Cortex of kidney (tissue), 1 donor: ENCODE data around the gene ZNG1A.
"Not testable (repeated sequence)": the region's sequence is repeated elsewhere in the genome, so short reads cannot be mapped to it uniquely, and the experiment has no call there.

Experiments used
- DNase-seq: peaks from one replicate; lab custom pipeline; 2025; lab: John Stamatoyannopoulos, UW

The ZNG1A gene

DNA sequence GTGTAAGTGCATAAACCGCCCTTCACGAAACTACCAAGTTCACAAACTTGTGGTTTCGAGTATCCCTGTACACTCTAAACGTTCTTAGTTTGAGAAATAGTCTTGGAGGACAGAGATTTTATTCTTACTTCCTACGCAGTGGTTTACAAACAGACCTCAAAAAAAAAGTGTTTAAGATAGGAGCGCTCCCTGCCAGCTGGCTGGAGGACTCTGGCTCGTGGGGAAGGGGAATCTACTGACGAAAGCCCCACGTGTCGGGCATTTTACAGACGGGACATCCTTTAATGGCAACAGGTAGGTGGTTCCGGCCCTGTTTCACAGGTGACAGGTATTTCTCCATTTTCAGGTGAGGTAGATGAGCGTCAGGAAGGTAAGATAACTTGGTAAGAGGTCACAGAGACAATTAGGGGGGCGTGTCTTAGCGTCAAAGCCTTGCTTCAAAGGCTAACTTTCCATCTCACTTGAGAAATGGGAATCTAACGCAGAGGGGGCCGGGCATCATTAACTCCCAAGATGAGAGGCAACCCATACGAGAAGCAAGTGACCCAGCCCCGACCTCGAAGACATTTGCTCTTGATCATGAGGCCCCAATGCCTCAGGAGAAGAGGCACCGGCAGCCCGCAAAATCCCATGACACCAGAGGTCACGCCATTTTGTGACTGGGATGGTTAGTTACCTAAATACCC is 573 bp downstream of the ZNG1A start:
- DNase-seq, result not testable (repeated sequence)

DNA sequence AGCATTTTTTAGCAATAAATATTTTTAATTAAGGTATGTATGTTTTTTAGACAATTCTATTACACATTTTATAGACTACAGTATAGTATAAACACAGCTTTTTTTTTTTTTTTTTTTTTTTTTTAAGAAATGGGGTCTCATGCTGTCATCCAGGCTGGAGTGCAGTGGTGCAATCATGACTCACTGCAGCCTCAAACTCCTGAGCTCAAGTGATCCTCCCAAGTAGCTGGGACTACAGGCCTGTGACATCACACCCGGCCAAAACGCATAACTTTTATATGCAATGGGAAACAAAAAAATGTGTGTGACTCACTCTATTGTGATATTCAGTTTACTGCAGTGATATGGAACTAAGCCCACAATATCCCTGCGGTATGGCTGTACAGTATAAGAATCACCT is 9.1 kb downstream of the ZNG1A start:
- not testable (repeated sequence) for DNase-seq

- DNase-seq, result not testable (repeated sequence)
Measured at GRCh38 chr9:159871-160270, 19.0 kb downstream of the ZNG1A start.

GRCh38 chr9:151173-151572 is 27.7 kb downstream of the ZNG1A start:
- not testable (repeated sequence) for DNase-seq

- not testable (repeated sequence) for DNase-seq
Measured at GRCh38 chr9:139880-140279, 39.0 kb downstream of the ZNG1A start.

DNA sequence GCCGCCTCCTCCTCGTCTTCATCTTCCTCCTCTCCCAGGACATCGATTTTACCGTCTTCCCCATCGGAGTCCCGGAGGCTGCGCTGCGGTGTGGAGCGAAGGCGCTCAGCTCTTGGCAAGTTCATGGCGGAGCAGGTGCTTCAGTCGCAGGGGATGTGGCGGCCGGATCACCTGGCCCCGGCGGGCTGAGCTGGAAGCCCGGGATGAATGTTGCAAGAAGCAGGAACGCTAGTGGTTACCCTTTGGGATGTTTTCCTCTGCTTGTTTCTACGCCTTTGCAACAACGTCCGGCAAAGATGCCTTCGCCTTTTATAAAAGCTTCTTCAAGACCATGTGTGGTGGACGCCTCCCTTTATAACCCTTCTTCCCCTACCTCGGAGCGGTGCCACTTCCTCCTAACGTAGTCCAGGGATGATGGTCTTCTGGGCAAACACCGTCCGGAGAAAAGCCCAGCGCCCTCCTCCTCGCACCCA is 60.8 kb downstream of the ZNG1A start, which contains the start of gene FOXD4:
Gene FOXD4 (minus strand): TSS at position 423 of the 473 bp plus-strand sequence. CDS start 298 bp downstream, at position 125.
- DNase-seq, result not testable (repeated sequence)

DNA sequence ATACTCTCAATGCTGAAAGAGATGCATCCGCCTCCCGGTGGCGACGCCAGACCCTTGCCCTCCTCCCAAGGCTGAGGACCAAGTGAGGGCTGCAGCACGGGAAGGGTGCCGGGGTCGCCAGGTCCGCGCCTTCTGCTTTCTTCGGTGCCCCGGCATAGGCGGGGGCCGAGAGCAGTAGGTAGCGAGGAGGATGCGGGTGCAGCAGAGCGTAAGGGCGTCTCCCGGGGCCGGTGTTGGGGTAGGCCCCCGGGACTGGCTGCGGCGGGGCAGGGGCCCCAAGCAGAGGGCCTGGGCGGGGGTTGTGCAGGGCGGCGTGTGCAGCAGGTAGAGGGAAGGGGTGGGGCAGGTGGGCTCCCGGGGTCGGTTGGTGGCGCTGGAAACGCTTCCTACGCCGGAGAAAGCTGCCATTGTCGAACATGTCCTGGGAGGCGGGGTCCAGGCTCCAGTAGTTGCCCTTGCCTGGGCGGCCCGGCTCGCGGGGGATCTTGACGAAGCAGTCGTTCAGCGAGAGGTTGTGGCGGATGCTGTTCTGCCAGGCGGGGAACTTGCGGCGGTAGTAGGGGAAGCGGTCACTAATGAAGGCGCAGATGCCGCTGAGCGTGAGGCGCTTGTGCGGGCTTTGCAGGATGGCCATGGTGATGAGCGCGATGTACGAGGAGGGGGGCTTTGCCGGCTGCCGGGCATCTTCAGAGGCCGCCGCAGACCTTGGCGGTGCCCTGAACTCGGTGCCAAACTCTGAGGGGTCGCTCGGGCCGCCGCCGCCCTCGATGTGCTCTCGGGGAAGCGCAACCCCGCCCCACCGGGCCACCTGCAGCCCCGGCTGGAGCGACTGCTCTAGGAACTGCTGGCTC is 61.5 kb downstream of the ZNG1A start:
- DNase-seq, result not testable (repeated sequence)

GRCh38 chr9:116239-117077 is 62.4 kb downstream of the ZNG1A start:
- not testable (repeated sequence) for DNase-seq

- DNase-seq, result not testable (repeated sequence)
Measured at GRCh38 chr9:115118-115451, 63.8 kb downstream of the ZNG1A start.

GRCh38 chr9:114267-115117 is 64.4 kb downstream of the ZNG1A start:
- not testable (repeated sequence) for DNase-seq

DNA sequence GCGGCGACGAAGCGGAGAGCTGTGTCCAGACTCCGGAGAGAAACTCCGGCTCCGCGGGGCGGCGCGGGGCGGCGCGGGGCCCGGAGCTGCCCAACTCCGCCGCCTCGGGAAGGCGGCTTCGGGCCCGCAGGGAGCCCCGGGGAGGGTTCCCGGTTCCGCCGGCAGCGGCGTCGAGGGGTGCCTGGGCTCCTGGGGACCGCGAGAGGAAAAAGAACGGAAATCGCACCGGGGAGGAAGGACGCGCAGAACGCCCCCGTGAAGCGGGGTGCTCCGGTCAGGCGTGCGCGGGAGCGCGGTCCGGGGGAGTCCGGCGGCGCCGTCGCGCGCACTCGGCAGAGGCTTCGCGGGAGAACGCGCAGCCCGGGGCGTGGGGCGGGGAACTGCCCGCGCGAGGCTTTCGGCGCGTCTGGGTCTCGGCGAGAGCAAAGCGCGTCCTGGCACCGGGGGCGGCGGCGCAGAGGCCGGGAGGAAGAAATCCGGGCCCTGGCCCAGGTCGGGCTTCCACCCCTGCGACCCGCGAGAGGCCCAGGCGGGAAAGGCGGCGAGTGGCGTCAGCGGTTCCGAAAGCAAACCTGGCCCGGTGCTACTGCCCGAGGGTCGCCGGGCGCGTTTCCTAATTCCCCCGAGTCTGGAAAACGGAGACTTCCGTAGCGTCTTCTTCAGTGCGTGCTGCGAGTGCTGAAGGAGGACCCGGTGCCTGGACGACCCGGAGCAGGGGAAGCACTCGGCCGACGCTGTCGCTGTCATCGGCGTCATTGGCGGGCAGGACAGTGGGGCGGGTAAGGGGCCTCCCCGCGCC is 65.2 kb downstream of the ZNG1A start:
- DNase-seq, result not testable (repeated sequence)

- DNase-seq, result not testable (repeated sequence)
Measured at GRCh38 chr9:112589-113467, 66.0 kb downstream of the ZNG1A start.

DNA sequence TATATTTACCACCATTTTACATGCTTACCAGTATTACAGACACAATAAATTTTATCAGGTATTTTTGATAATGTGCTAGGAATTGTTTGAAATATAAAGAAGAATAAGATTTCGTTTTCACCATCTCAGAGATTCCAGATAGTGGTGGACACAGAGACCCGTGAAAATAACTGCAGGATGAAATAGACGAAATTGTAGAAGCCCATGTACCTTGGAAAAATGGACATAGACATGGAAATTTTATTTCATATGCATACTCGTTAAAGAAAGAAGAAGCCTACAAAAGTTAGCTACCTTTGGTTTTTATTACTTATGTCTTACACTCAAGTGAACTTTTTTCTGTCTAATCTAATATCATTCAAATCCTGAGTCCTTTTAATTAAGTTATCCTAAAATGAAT is 68.2 kb downstream of the ZNG1A start:
- DNase-seq, result not testable (repeated sequence)

GRCh38 chr9:109540-109939 is 69.3 kb downstream of the ZNG1A start:
- not testable (repeated sequence) for DNase-seq

DNA sequence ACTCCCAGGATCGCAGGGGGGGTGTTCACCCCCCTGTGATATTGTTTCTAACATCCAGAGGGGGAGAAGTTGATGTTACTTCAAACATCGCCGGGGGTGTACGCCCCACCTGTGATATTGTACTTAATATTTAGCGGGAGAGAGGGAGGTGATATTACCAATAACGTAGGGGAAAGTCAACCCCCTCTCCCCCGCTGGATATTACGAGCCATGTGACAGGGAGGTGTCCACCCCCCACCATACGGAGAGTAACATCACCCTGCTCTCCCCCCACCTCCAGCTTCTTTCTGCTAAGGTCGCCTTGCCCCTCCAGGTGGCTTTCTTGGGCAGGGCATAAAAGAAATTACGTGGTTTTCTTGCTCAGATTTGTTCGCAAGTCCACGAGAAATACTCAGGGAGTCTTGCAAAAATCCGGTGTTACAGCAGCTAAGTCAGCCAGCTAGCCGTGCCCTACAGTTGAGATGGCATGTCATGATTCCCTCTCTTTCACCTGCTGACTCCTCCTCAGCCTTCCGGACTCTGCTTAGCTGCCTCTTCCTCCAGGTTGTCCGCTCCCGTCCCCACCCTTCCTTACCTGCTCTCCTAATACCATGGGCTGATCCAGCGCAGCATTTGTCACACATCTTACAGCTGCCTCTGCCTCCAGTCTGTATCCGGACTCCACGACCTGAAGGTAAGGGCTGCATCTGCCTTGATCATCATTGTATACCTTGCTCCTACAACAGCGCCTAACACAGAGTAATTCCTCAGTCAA is 69.9 kb downstream of the ZNG1A start:
- DNase-seq, result not testable (repeated sequence)

GRCh38 chr9:105991-106390 is 72.9 kb downstream of the ZNG1A start:
- not testable (repeated sequence) for DNase-seq

DNA sequence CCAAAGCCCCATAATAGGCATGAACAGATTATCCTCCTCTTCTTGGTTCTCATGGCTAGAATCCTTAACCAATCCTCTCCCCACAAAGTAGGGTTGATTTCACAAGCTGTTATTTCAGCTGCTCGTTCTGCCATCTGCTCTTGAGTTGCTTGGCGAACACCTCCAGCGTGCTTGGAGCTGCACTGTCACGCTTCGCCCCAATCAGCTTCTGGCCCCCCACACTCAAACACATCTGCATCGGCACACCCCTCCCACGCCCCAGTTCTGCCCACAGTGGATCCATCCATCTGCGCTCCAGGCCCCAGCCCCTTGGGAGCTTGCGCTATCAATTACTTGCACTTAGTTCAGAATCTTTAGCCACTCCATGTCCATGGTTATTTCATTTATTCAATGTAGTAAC is 78.4 kb downstream of the ZNG1A start:
- DNase-seq, result not testable (repeated sequence)

- not testable (repeated sequence) for DNase-seq
Measured at GRCh38 chr9:99867-100266, 79.0 kb downstream of the ZNG1A start.
